ENCODE results near the gene CPEB2.

Gene CPEB2

DNA sequence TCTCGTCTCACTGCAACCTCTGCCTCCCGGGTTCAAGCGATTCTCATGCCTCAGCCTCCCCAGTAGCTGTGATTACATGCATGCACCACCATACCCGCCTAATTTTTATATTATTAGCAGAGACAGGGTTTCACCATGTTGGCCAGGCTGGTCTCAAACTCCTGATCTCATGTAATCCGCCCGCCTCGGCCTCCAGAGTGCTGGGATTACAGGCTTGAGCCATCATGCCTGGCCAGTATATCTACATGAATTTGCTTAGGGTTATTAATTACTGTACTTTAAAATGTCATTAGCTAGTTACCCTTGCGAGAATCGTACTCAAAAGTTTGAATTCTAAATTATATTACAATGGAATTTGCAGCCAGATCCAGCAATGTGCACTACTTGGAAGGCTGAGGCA is 8.9 kb downstream of the CPEB2 start:
- ATAC-seq, result no peak

DNA sequence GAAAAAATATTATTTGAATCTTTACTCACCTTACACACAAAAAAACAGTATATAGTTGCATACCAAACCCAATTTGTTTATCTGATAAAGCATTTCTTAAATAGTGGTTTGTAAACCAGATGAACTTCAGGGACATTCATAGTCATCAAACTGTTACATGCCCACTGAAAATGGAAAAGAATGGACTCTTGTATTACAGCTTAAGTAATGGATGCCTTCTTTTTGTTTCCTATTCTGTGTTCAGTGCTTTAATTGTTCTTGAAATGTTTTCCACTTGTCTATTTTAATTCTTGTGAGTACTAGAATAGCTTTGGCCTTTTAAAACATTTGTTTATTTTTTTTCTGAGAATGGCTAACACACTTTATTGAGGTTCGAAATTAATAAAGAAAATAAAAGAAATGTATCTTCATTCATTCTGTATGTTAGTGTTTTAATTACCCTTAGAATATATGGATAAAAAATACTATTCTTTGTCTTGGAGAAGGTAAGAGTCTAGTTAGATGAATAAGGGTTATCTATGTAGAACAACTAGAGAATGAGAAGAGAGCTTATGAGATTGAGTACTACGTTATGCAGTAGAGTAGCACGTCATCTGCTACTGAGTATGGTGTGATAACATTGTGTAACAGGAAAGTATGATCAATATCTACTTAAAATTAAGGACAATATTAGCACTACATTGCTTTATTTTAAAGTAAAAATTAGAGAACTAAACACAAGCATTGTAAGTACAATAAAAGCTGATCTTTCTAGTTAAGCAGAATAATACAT is 9.9 kb downstream of the CPEB2 start:
- ATAC-seq, result no peak

DNA sequence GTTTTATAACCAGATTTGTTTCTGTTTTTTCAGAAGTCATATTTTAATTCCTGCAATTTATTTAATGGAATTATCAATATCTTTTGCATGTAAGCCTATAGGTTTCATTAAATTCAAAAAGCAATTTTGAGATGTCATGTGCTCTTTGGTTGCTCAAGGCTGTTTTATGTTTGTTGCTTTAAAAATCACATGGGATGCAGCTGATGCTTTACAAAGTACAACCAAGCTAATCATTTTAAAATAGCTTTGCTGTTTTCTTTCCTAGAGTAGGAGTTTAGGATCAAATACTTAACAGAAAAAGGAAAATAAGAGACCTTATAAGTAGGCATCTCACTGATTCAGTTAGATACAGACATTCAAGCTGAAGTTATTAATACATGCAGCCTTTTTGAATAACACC is 11.3 kb downstream of the CPEB2 start:
- ATAC-seq, result no peak

DNA sequence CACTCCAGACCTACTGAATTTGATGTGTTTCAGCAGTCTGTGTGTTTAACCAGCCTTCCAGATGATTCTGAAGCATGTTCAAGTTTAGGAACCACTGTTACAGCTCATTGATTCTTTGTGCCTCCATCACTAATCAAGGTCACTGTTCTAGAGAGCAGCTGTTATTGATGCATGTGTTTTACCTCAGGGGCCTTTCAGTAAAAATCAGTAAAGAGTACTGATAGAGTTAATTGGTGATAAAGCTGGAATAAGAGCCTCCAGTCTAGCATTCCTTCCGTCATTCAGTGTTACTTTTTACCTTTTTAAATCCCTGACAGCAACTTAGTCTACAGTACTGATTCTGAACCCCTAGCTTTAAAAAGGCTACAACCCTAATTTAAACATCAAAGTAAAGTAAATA is 12.9 kb downstream of the CPEB2 start:
- no peak for ATAC-seq

DNA sequence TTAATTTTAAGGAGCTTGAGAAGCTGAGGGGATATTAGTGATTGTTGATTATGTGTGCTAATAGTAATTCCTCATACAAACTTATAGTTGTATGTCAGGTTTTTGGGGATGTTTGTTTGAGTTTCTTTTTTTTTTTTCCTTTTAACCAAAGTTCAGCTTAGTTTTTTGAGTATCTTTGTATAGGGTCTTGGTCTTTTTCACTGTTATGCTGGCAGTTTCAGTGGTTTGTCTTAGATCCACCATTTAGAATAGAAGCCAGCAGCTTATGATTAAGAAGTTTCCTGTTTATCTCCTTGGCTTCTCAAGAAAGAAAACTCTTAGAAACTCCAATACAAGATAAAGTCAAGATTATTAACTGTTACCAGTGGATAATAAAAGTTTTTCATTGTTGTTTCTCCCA is 16.1 kb downstream of the CPEB2 start:
- no peak for ATAC-seq

DNA sequence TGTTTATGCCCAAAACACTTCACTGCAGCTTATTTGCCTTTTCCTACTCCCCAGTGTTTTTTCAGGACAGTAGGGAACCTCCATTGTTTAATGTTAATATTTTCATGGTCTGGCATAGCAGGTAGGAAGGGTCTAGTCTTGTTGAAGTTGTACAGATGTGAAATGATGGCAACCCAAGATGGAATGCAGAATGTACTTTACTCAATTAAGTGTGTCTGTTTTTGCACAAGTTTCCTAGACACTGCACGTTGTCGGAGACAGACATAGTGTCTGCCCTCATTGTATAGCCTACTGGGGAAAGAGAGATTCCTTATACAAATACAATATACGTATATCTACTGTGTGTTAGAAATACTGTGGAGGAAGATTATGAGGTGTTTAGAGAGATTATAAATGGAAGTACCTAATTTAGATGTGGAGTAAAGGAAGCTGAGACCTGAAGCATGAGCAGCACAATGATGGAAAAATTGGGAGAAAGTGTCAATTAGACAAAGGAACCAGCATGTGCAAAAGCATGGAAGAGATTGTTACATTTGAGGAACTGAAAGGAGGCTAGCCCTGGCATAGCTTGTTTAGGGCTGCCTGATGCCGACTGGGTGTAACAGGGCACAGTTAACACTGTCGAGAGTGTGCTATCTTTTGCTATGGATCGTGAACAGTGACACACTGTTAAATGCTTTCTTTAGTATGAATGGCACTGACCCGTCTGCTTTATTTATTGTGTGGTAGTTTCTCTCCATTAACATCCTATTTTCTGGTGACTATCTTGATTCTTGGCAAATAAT is 18.4 kb downstream of the CPEB2 start:
- no peak for ATAC-seq

DNA sequence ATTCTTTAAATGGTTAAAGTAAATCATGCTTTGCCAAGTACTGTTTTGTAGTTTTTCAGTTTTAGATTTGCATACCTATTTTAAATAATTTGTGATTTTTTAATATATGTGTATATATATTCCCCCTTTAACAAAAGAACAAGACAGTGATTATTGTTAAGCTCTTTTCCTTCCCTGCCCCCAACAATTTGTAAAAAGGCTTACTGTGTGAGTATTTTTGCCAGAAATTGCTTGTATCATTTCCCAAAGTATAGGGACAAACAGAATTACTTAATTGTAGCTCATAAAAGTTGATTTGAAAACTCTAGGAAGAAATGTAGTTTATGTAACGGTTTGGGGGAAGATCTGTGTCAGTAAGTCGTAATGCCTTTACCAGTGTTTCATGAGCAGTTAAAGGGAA is 19.0 kb downstream of the CPEB2 start:
- no peak for ATAC-seq

DNA sequence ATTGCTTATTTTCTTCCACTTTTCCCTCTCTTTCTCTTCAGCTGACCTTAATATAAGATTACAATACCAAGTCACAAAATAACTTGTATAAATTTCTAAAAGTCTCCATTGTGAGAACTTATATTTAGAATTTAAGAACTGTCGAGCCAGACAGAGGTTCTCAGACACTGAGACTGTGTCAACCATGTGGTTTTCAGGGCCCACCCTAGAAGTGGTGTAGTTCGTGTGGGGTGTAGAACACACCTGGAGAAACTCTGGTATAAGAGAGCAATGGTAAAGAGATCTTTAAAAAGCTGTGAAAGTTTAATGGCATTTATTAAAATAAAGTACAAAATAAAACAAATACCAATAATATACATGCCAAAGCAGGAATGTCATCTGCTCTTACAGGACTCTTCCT is 19.7 kb downstream of the CPEB2 start:
- ATAC-seq, result no peak

DNA sequence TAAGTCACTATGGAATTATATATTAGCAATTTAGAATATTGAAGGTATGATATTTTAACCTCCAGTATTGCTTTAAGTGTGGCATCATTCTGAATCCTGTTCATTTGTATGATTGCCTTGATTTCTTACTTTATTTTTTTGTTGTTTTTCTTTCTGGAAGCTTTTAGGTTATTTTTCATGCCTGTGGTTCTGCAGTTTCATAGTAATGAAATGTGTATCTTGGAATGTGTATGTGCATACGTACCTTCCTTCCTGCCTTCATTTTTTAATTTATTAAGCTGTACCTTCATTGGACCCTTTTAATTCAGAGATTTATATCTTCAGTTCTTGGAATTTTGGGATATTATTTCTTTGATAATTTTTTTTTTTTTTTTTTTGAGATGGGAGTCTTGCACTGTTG is 22.1 kb downstream of the CPEB2 start:
- no peak for ATAC-seq

DNA sequence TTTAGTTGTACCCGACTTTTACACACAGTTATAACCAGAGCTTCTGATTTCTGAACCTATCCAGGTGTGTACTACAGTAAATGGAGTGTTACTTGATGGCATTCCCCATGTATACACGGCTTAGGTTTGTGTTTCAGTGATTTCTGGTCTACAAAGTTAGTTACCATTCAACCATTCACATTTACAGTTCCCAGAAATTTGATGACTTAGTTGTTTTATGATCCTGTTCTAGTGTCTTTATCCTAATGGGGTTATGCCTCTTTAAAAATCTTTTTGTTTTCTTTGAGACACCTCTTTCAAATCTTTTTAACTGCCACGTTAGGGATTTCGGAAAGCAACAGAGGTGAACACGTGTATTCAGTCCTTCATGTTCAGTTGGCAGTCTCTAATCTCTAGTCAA is 23.4 kb downstream of the CPEB2 start:
- no peak for ATAC-seq

DNA sequence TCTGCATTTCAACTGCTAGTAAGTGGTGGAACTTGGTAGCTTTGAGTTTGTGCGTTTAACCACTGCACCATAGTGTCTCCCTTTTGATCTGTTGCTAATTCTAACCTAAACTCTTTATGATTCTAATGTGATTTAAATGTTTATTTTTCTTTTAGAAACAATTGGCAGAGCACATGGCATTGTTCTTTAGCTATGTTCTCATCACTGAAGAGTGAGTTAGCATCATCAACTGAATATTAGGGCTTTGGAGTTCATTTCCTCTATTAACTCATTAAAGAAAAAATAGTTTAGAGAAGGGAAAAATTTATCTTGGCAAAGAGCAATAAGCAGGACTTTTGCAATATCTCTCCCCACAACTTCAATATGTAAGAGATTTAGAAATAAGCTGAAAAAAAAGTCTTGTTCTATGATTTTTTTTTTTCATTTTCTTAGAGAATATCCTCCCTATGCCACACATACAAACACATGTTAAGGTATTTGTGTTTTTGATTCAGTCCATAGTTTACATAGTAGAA is 25.7 kb downstream of the CPEB2 start:
- ATAC-seq, result no peak

DNA sequence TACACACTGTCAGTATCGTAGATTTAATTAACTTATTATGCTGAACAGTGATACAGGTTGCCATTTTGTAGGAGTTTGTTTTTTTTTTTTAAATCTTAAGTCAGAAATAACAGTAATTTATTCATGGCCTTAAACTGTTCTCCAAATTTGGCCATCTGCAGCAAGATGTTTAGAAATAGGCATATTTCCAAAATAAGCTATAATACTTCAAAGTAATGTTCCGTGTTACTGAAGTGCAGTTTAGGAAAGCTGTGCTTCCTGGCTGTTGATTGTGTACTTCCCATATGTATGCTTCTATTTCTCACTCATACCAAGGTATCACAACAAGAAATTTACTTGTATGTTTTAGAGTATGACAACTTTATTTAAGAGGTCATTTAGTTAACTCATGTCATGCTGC is 28.9 kb downstream of the CPEB2 start:
- no peak for ATAC-seq

DNA sequence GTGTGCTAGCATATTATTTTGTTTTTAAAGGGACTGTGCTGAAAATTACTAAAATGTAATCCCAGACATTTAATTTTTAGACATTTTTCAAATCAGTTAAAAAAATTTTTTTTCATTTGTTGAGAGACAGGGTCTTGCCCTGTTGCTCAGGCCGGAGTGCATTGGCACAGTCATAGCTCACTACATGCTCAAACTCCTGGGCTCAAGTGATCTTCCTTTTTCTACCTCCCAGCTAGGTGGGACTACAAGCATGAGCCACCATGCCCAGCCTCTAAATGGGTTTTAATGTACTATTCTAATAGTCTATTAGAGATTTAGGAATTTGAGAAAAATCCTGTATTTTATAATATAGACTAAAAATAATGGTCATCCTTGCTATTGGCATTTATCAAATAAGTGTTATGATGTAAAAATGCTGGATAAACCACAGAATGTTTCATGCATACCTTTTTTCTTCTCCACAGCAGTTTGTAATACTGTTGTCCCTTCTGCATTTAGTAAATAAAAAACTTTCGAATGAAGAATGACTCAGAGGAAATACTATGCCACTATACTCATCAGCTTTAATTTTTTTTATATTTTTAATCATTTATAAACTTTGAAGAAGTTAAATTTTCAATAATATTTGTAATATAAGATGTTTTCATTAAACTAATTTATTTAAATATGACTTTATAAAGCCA is 29.9 kb downstream of the CPEB2 start:
- ATAC-seq, result no peak

DNA sequence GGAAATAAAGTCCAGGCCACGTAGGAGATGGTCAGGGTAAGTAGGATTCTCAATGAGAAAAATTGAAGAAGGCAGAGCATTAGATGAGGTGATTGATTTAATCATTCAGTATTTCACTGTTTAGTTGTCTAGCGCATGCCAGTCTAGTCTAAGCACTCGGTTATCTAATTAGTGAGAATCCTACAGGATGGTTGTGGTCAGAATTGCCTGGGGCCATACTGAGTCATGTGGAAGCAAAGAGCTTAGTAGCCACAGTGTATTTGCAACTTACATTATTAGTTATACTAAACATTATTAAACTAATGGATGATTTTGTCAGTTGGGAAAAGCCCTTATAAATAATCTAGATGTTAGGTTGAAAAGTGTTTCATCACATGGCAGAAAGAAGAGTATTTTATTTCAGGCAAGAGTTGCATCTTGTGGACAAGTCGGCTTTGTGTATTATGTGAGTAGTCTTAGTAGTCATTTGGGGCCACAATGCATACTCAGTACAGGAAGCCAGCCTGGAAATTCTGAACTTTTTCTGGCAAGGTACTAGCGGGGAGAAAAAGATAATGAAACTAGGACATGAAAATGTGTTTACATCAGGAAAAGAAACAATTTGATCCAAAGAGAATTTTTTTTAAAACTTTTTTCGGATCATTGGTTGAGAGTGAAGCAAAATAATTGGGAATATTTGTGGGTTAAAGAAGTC is 31.9 kb downstream of the CPEB2 start:
- ATAC-seq, result no peak

DNA sequence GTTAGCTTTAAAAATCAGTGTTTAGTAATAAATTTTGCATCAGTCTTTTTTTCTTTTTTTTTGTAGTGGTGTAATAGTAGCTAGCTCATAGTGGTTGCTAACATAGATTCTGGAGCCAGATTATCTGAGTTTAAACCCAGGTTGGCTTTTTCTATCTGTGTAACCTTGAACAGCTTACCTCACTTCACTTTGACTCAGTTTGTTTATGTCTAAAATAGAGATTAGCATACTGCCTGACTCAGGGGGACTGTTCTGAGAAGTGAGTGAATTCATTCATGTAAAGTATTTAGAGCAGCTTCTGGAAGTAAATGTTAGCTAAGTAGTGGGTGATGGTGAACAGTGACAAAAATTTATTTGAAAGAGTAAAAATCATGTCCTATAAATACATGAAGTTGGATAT is 32.9 kb downstream of the CPEB2 start:
- ATAC-seq, result peak; percentile 96 to 99

DNA sequence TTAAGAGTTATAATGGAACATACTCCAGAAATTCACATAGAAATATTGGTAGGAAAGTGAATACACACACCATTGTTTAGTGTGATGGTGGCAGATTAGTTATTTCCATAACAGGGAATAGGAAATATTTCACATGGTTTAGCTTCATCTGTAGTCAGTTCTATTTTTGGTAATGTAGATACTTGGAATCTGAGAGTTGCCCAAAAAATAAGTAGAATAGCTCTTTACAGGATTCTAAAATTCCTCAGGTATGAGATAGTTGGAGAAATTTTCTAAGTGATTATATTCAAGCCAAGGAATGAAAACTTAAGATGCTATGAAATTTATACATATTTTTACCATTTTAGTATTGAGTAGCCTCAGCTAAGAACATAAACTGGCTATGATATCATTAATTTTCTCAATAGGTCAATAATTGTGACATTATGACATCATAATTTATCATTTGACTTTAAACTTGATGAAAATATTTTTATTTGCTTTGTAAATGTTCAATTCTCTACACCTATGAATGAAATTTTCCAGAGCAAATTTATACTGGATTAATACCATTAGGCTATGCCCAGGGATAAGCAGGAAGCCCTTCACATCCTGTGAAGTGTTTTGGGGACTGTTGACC is 35.8 kb downstream of the CPEB2 start:
- no peak for ATAC-seq

DNA sequence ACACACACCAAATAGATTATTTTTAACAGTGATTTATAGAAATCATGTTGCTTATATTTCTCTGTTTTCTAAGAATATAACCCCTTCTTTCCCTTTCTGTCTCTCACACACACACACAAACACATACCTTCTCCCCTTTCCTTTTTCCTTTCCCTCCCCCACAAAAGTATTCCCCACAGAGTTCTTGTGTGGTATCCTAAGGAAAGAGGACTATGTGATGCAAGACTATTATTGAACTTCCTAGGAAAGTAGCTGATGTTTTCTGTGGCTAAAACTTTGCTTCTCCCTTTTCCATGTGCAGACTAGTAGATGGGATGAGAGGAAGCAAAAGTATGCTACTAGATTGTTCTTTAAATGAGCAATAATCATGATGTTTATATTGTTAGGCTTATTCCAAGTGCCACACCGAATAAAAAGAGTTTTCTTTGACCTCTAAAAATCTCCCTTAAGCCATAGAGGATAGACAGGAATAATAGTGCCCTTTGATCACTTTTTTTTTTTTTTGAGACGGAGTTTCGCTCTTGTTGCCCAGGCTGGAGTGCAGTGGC is 38.7 kb downstream of the CPEB2 start:
- ATAC-seq, result no peak

DNA sequence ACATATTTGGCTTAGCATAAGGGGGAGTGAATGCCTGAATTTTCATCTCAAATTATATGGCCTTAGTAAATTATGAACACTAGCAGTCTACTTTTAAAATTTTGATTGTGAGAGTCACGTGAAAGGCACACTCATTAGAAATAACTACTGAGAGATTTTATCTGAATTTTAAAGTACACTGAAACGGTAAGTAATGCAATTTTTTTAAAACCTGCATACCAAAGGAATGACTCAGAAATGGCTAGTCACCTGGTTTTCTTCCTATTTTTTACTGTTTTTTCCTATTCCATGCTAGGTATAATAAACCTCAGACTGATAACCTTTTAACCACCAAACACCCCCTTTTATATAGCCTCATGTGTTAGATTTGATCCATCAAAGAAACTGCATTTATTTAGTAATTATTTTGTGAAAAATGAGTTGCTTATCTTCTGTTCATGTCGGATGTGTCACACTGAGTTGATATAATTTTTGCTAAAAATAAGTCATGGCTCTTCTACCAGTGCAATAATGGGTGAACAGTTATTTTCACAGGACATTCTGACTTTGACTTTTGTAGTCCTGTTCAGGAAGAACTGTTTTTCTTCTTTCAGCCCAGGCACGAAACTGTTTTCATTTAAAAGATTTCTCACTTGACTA is 40.4 kb downstream of the CPEB2 start:
- no peak for ATAC-seq

DNA sequence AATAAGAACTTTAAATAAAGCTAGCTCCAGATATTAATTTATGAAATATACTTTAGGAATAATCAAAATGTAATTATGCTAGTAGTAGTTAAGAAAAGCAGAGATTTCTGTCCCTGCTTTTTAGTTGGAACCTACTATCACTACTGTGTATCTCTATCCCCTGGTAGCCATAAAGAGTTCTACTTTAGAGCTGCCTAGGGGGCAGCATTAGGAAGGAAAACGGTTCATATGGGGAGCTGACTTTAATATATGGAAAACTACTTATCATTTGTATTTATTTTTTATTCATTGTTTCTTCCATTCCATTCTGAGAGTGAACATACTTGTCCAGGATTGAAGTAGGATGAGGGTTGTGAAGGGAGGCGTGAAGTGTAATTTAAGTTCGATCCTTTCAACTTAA is 40.9 kb downstream of the CPEB2 start:
- ATAC-seq, result no peak

DNA sequence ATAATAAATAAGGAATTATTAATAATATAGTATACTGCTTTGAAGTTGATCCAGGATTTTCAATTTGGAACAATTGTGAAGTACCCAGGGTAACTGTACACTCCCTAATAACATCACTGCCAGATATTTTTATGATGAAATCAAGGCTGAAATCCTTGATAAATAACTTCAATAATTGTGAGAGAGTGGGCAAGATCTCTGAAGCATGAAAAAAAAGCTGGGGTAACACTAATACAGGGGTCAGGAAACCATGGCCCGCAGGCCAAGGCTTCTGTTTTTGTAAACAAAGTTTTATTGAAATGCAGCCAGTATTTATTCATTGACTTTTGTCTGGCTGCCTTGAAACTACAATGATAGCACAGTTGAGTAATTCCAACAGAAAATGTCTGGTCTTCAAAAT is 41.6 kb downstream of the CPEB2 start:
- no peak for ATAC-seq

DNA sequence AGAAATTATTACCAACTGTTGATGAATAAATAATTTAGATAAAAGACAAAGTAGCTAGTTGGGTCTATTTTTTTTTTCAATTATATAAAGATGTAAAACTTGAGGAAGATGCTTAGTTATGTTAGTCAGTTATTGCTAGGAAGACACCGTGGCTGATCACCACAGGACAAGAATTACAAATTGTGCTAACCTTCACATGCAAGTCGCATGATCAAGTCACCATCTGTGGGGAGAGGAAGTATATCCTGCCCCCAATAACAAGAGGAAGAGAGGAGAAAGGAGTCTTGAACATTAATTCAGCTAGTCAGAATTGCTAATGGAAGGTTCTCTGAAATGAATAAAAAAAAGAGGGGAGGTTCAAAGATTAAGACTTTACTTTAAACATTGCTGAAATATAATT is 52.3 kb downstream of the CPEB2 start:
- no peak for ATAC-seq

DNA sequence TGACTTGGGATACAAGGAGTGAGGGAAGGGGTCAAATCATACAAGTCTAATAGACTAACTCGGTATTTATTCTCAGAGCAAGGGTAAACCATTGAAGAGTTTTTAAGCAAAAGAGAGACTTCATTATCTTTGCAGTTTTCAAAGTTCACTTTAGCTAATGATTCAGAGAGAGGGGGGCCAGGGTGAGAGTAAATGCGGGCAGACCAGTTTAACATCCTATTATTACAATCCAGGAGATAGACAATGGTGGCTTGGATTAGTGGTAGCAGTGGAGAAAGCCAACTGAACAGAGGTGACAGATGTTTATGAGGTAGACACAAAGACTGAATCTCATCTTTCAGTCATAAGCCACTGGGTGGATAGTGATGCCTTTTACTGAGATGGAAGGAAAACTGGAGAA is 57.9 kb downstream of the CPEB2 start:
- no peak for ATAC-seq

Measured in activated CD4-positive, CD25-positive, alpha-beta regulatory T cell treated with anti-CD3 and anti-CD28 coated beads, Interleukin-2, amount 50 U/mL, for 24 hours (primary cell).